ENCODE data around the gene SOX6.

Gene SOX6

GRCh38 chr11:16166571-16166970 lies 189.8 kb downstream of the SOX6 start:
- Histone ChIP-seq H3K4me3 (ENCODE audit: insufficient read depth, low read depth, low read length) (no peak overlapping the region), H3K36me3 (ENCODE audit: control insufficient read depth, insufficient read depth, low read length) (no peaks in the 10 kb centered on the region), H3K9me3 (ENCODE audit: control insufficient read depth, low read length) (no peaks in the 10 kb centered on the region), H3K27ac (ENCODE audit: insufficient read depth, low read depth, low read length, poor library complexity, severe bottlenecking) (no peak overlapping the region), H3K27me3 (ENCODE audit: control insufficient read depth, insufficient read depth, low read length, poor library complexity, severe bottlenecking) (no peaks in the 10 kb centered on the region), H3K4me1 (ENCODE audit: control insufficient read depth, insufficient read depth, low read length) (peaks cover 19% of the 10 kb centered on the region)
- 83 to 93% methylated on average over 1 of the region's 1 CpG for WGBS, 2 experiments

DNA sequence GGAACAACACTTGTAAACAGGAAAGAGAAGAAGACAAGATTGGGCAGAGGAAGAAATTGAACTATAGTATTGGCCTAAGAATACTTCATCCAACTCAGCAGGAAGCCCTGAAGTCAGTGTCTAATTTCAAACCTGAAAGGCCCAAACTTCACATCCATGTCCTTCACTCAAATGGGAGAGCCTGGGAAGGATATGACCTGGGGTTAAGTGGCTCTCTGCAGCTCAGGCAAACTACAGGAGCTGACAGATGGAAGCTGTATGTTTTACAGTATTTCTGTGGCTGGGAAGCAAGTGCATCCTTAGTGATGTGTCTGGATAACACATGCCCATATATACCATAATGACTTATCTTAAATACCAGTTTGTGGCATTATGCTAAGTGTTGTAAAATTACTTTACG lies 196.2 kb downstream of the SOX6 start:
- 100% methylated on average over 1 of the region's 1 CpG; no CpG with 5 or more reads in 1 of the 2 experiments for WGBS, 2 experiments
- no peaks in the 10 kb centered on the region for H3K27me3 ChIP-seq (ENCODE audit: control insufficient read depth, insufficient read depth, low read length, poor library complexity, severe bottlenecking)
- no peaks in the 10 kb centered on the region for H3K9me3 ChIP-seq (ENCODE audit: control insufficient read depth, low read length)
- no peak overlapping the region for H3K27ac ChIP-seq (ENCODE audit: insufficient read depth, low read depth, low read length, poor library complexity, severe bottlenecking)
- H3K4me3 ChIP-seq (ENCODE audit: insufficient read depth, low read depth, low read length), result no peak overlapping the region
- H3K4me1 ChIP-seq (ENCODE audit: control insufficient read depth, insufficient read depth, low read length), result no peaks in the 10 kb centered on the region
- H3K36me3 ChIP-seq (ENCODE audit: control insufficient read depth, insufficient read depth, low read length), result no peaks in the 10 kb centered on the region

DNA sequence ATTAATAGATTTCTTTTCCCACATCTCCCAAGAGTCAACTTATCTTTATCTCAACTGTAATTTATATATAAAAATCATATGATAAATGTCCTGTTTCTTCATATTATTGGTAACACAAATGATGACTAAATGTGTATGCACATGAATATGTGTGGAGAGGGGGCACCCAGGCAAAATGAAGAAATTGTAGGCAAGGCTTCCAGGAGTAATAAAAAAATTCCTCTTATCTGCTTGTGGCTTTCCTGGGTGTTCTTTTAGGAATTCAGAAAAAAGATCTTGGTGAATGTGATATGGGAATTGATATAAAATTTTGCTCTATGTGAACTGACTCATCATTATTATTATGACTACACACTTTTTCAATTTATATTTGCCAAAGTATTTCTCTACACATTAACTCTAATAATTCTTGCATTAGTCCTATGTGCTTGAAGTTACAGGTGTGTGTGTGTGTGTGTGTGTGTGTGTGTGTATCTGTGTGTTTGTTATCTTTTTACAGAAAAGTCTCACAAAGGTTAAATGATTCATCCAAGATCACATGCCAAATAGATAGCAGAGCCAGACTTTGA lies 197.8 kb downstream of the SOX6 start:
- no peaks in the 10 kb centered on the region for H3K9me3 ChIP-seq (ENCODE audit: control insufficient read depth, low read length)
- H3K36me3 ChIP-seq (ENCODE audit: control insufficient read depth, insufficient read depth, low read length), result no peaks in the 10 kb centered on the region

GRCh38 chr11:16157327-16157726 lies 199.0 kb downstream of the SOX6 start:
- Histone ChIP-seq H3K9me3 (ENCODE audit: control insufficient read depth, low read length) (no peaks in the 10 kb centered on the region), H3K4me1 (ENCODE audit: control insufficient read depth, insufficient read depth, low read length) (no peaks in the 10 kb centered on the region)

More for the DNA sequence above, 197.8 kb downstream of the SOX6 start:
- no peak overlapping the region for H3K4me3 ChIP-seq (ENCODE audit: insufficient read depth, low read depth, low read length)
- H3K27ac ChIP-seq (ENCODE audit: insufficient read depth, low read depth, low read length, poor library complexity, severe bottlenecking), result no peak overlapping the region
- no peaks in the 10 kb centered on the region for H3K4me1 ChIP-seq (ENCODE audit: control insufficient read depth, insufficient read depth, low read length)
- H3K27me3 ChIP-seq (ENCODE audit: control insufficient read depth, insufficient read depth, low read length, poor library complexity, severe bottlenecking), result no peaks in the 10 kb centered on the region

DNA sequence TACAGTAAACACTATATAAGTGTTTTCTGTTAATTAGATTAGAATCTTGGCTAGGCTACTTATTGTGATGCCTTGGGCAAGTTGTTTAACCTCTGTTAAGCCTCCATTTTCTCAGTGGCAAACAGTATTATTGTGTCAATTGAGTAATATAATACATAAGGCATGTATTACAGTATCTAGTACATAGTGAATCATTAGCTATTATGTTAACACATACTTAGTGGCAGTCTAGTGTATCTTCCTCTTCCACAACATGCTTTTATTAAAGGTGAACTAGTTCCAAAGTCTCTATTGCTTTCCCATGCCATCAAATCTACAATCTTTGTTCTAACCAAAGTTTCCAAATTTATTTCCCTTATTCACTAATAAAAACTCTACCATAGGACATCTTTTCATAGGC lies 200.9 kb downstream of the SOX6 start:
- Histone ChIP-seq H3K4me3 (ENCODE audit: insufficient read depth, low read depth, low read length) (no peak overlapping the region), H3K27ac (ENCODE audit: insufficient read depth, low read depth, low read length, poor library complexity, severe bottlenecking) (no peak overlapping the region), H3K36me3 (ENCODE audit: control insufficient read depth, insufficient read depth, low read length) (no peaks in the 10 kb centered on the region), H3K9me3 (ENCODE audit: control insufficient read depth, low read length) (no peaks in the 10 kb centered on the region), H3K27me3 (ENCODE audit: control insufficient read depth, insufficient read depth, low read length, poor library complexity, severe bottlenecking) (no peaks in the 10 kb centered on the region), H3K4me1 (ENCODE audit: control insufficient read depth, insufficient read depth, low read length) (no peaks in the 10 kb centered on the region)

More at GRCh38 chr11:16157327-16157726, 199.0 kb downstream of the SOX6 start:
- Histone ChIP-seq H3K27ac (ENCODE audit: insufficient read depth, low read depth, low read length, poor library complexity, severe bottlenecking) (no peak overlapping the region), H3K4me3 (ENCODE audit: insufficient read depth, low read depth, low read length) (no peak overlapping the region), H3K36me3 (ENCODE audit: control insufficient read depth, insufficient read depth, low read length) (no peaks in the 10 kb centered on the region), H3K27me3 (ENCODE audit: control insufficient read depth, insufficient read depth, low read length, poor library complexity, severe bottlenecking) (no peaks in the 10 kb centered on the region)

GRCh38 chr11:16154715-16155396 lies 201.5 kb downstream of the SOX6 start:
- H3K27ac ChIP-seq (ENCODE audit: insufficient read depth, low read depth, low read length, poor library complexity, severe bottlenecking), result no peak overlapping the region
- H3K27me3 ChIP-seq (ENCODE audit: control insufficient read depth, insufficient read depth, low read length, poor library complexity, severe bottlenecking), result no peaks in the 10 kb centered on the region
- H3K9me3 ChIP-seq (ENCODE audit: control insufficient read depth, low read length), result no peaks in the 10 kb centered on the region
- H3K4me1 ChIP-seq (ENCODE audit: control insufficient read depth, insufficient read depth, low read length), result no peaks in the 10 kb centered on the region
- H3K4me3 ChIP-seq (ENCODE audit: insufficient read depth, low read depth, low read length), result no peak overlapping the region
- H3K36me3 ChIP-seq (ENCODE audit: control insufficient read depth, insufficient read depth, low read length), result no peaks in the 10 kb centered on the region
- 85 to 100% methylated on average over 1 to 4 of the region's 4 CpGs for WGBS, 2 experiments

DNA sequence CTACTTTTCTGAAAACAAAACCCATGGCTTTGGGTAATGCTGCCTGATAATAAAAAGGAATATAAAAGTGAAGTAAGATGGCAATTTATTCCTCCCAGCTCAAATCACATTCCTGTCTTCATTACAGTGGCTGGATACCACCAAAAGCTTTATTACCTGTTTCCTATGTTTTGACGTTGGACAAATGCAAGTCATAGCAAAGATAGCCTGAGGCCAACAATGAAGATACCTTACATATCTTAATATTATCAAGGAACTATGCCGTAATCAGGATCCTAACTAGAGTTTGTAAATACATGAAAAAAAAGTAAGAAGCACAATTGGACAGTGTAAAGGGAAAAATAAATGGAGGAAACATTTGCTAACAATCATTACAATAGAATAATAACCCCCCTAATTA lies 202.4 kb downstream of the SOX6 start:
- no peak overlapping the region for H3K27ac ChIP-seq (ENCODE audit: insufficient read depth, low read depth, low read length, poor library complexity, severe bottlenecking)
- WGBS, 2 experiments, result 83 to 96% methylated on average over 1 of the region's 2 CpGs

DNA sequence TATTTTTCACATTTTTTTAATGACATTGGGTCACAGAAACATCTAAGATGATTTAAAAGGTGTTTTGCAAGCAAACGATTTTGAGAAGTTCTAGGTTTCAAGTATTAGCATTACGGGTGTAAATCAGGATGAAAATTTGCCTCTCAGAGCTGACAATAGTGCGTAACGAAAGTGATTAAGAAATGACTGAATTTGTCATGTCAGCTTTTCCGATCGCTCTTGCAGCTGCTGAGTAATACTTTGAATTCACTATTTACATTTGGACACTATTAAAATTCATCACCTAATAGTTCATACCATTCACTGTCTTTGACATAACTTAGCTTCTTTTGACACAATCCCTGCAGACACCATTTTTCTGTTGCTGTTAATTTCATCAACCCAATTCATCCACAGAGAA lies 205.2 kb downstream of the SOX6 start:
- H3K4me3 ChIP-seq (ENCODE audit: insufficient read depth, low read depth, low read length), result no peak overlapping the region
- peaks cover 9% of the 10 kb centered on the region for H3K4me1 ChIP-seq (ENCODE audit: control insufficient read depth, insufficient read depth, low read length)
- WGBS, 2 experiments, result 94 to 98% methylated on average over 6 of the region's 6 CpGs
- no peaks in the 10 kb centered on the region for H3K27me3 ChIP-seq (ENCODE audit: control insufficient read depth, insufficient read depth, low read length, poor library complexity, severe bottlenecking)
- H3K27ac ChIP-seq (ENCODE audit: insufficient read depth, low read depth, low read length, poor library complexity, severe bottlenecking), result no peak overlapping the region
- no peaks in the 10 kb centered on the region for H3K36me3 ChIP-seq (ENCODE audit: control insufficient read depth, insufficient read depth, low read length)
- H3K9me3 ChIP-seq (ENCODE audit: control insufficient read depth, low read length), result no peaks in the 10 kb centered on the region

More for the DNA sequence above, 202.4 kb downstream of the SOX6 start:
- peaks cover under 1% of the 10 kb centered on the region for H3K4me1 ChIP-seq (ENCODE audit: control insufficient read depth, insufficient read depth, low read length)
- H3K36me3 ChIP-seq (ENCODE audit: control insufficient read depth, insufficient read depth, low read length), result no peaks in the 10 kb centered on the region
- H3K4me3 ChIP-seq (ENCODE audit: insufficient read depth, low read depth, low read length), result no peak overlapping the region
- no peaks in the 10 kb centered on the region for H3K9me3 ChIP-seq (ENCODE audit: control insufficient read depth, low read length)
- H3K27me3 ChIP-seq (ENCODE audit: control insufficient read depth, insufficient read depth, low read length, poor library complexity, severe bottlenecking), result no peaks in the 10 kb centered on the region

- H3K4me1 ChIP-seq (ENCODE audit: control insufficient read depth, insufficient read depth, low read length), result peaks cover 9% of the 10 kb centered on the region
- WGBS, 2 experiments, result 80% methylated on average over 1 of the region's 1 CpG; no CpG with 5 or more reads in 1 of the 2 experiments
- no peak overlapping the region for H3K4me3 ChIP-seq (ENCODE audit: insufficient read depth, low read depth, low read length)
- no peaks in the 10 kb centered on the region for H3K9me3 ChIP-seq (ENCODE audit: control insufficient read depth, low read length)
- H3K27ac ChIP-seq (ENCODE audit: insufficient read depth, low read depth, low read length, poor library complexity, severe bottlenecking), result no peak overlapping the region
- H3K27me3 ChIP-seq (ENCODE audit: control insufficient read depth, insufficient read depth, low read length, poor library complexity, severe bottlenecking), result no peaks in the 10 kb centered on the region
- no peaks in the 10 kb centered on the region for H3K36me3 ChIP-seq (ENCODE audit: control insufficient read depth, insufficient read depth, low read length)
Measured at GRCh38 chr11:16149476-16149875, 206.9 kb downstream of the SOX6 start.

- no peaks in the 10 kb centered on the region for H3K27me3 ChIP-seq (ENCODE audit: control insufficient read depth, insufficient read depth, low read length, poor library complexity, severe bottlenecking)
- peaks cover 9% of the 10 kb centered on the region for H3K4me1 ChIP-seq (ENCODE audit: control insufficient read depth, insufficient read depth, low read length)
- H3K9me3 ChIP-seq (ENCODE audit: control insufficient read depth, low read length), result no peaks in the 10 kb centered on the region
- H3K4me3 ChIP-seq (ENCODE audit: insufficient read depth, low read depth, low read length), result no peak overlapping the region
- no peaks in the 10 kb centered on the region for H3K36me3 ChIP-seq (ENCODE audit: control insufficient read depth, insufficient read depth, low read length)
- peak overlapping the region; percentile 50 for H3K27ac ChIP-seq (ENCODE audit: insufficient read depth, low read depth, low read length, poor library complexity, severe bottlenecking)
- 70 to 75% methylated on average over 8 of the region's 8 CpGs for WGBS, 2 experiments
Measured at GRCh38 chr11:16148301-16148931, 207.9 kb downstream of the SOX6 start.

All from ectodermal cell (in vitro differentiated cells).